ENCODE results near the gene KRTAP5-9.
"Not testable (repeated sequence)": the region's sequence is repeated elsewhere in the genome, so short reads cannot be mapped to it uniquely, and the experiment has no call there.

Gene KRTAP5-9

DNA sequence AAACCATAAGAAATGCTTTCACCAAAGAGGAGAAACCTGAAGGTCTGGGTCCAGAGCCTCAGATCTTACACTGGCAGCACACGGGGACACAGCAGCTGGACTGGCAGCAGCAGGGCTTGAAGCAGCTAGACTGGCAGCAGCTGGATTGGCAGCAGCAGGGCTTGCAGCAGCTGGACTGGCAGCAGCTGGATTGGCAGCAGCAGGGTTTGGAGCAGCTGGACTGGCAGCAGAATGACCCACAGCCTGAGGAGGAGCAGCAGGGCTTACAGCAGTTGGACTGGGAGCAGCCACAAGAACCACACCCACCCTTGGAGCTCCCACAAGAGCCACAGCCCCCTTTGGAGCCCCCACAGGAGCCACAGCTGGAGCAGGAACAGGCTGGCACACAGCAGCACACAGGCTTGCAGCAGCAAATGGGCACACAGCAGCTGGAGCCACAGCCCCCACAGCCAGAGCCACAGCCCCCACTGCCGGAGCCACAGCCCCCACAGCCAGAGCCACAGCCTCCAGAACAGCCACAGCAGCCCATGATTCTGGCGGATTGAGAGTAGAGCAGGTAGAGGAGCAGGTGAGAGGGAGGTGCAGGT is 34.2 kb downstream of the KRTAP5-9 start, which contains the start of gene KRTAP5-11:
KRTAP5-11 (minus strand) TSS at position 567 of the 587 bp plus-strand sequence; CDS start at position 529, 38 bp downstream.
- no peak within 1 kb of the TSS for H3K4me3 ChIP-seq (ENCODE audit: low read length)
- DNase-seq (ENCODE audit: low read depth), result no peak
- TF ChIP-seq CTCF (conservative IDR thresholded peaks at IDR 0.05; ENCODE audit: low read depth, low read length), result no peak

DNA sequence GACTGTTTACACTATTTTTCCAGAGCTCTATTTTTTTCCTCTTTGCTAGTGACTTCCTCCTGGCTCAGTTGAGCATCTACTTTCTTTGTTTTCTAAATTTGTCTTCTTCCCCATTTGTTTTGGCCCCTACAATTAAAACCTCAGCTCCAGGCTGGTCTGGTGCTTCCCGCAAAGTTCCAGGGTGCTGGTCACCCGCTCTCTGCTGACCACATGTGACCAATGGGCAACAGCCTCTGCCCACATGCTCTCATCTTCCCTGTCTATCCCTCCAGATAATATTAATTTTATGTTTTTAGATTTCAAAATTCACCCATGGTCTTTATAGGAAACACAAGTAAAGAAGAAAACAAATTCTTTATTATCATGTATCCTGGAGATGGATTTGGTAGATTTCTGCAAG is 34.7 kb downstream of the KRTAP5-9 start:
- DNase-seq (ENCODE audit: low read depth); H3K4me3 ChIP-seq (ENCODE audit: low read length): not testable (repeated sequence)

GRCh38 chr11:71585673-71586072 is 37.5 kb downstream of the KRTAP5-9 start:
- DNase-seq (ENCODE audit: low read depth), result not testable (repeated sequence)

GRCh38 chr11:71588314-71588713 is 40.1 kb downstream of the KRTAP5-9 start:
- DNase-seq (ENCODE audit: low read depth); H3K4me3 ChIP-seq (ENCODE audit: low read length): not testable (repeated sequence)

More at GRCh38 chr11:71585673-71586072, 37.5 kb downstream of the KRTAP5-9 start:
- not testable (repeated sequence) for H3K4me3 ChIP-seq (ENCODE audit: low read length)

- not testable (repeated sequence) for DNase-seq (ENCODE audit: low read depth)
These were observed 40.8 kb downstream of the KRTAP5-9 start for GRCh38 chr11:71588822-71589545.

DNA sequence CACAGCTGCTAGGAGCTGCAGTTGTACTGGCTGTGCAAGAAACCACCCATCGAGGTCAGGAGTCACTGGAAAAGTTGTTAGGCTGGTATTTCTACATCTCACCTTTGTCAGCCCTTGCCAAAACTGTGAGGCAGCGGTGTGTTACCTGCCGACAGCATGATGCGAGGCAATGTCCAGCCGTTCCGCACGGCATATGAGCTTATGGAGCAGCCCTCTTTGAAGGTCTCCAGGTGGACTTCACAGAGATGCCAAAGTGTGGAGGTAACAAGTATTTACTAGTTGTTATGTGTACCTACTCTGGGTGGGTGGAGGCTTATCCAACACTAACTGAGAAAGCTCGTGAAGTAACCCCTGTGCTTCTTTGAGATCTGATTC is 41.3 kb downstream of the KRTAP5-9 start:
- not testable (repeated sequence) for H3K4me3 ChIP-seq (ENCODE audit: low read length); DNase-seq (ENCODE audit: low read depth)

More at GRCh38 chr11:71588822-71589545, 40.8 kb downstream of the KRTAP5-9 start:
- not testable (repeated sequence) for H3K4me3 ChIP-seq (ENCODE audit: low read length)
